GM21390 (cell line): Measurements from ENCODE around the gene TM4SF4.
"Not testable (repeated sequence)": the region's sequence is repeated elsewhere in the genome, so short reads cannot be mapped to it uniquely, and the experiment has no call there.

Source experiments
- ATAC-seq: cut with Tn5 transposase; IDR thresholded peaks from one replicate; pipeline ENCODE4 v1.9.1; 2021; ENCODE audit not compliant: unreplicated experiment

Gene TM4SF4

GRCh38 chr3:149474250-149474817, at the start of gene TM4SF4:
TM4SF4 (plus strand) TSS chr3:149474697; CDS start chr3:149474878, 181 bp downstream.
- ATAC-seq: no peak

GRCh38 chr3:149424918-149425317, 49.6 kb upstream of the TM4SF4 start:
- ATAC-seq: no peak

- ATAC-seq: no peak
Observed at GRCh38 chr3:149426325-149426724, 48.2 kb upstream of the TM4SF4 start.

GRCh38 chr3:149428087-149428486, 46.4 kb upstream of the TM4SF4 start:
- ATAC-seq: no peak

GRCh38 chr3:149430216-149430615, 44.3 kb upstream of the TM4SF4 start:
- ATAC-seq: no peak

GRCh38 chr3:149432149-149432548, 42.3 kb upstream of the TM4SF4 start:
- no peak for ATAC-seq

GRCh38 chr3:149435996-149436885, 38.3 kb upstream of the TM4SF4 start:
- ATAC-seq: no peak

- ATAC-seq: no peak
Observed at GRCh38 chr3:149437286-149437685, 37.2 kb upstream of the TM4SF4 start.

GRCh38 chr3:149437710-149438109, 36.8 kb upstream of the TM4SF4 start:
- ATAC-seq: no peak

- no peak for ATAC-seq
Observed at GRCh38 chr3:149438981-149439380, 35.5 kb upstream of the TM4SF4 start.

- no peak for ATAC-seq
Observed at GRCh38 chr3:149441642-149442041, 32.9 kb upstream of the TM4SF4 start.

GRCh38 chr3:149442043-149442442, 32.5 kb upstream of the TM4SF4 start:
- ATAC-seq: no peak

GRCh38 chr3:149442851-149443544, 31.5 kb upstream of the TM4SF4 start:
- ATAC-seq: no peak

GRCh38 chr3:149443545-149443912, 31.0 kb upstream of the TM4SF4 start:
- ATAC-seq: no peak

GRCh38 chr3:149444867-149445266, 29.6 kb upstream of the TM4SF4 start:
- not testable (repeated sequence) for ATAC-seq

- ATAC-seq: no peak
Observed at GRCh38 chr3:149448331-149448831, 26.1 kb upstream of the TM4SF4 start.

GRCh38 chr3:149449182-149449581, 25.3 kb upstream of the TM4SF4 start:
- ATAC-seq: no peak

GRCh38 chr3:149449799-149450198, 24.7 kb upstream of the TM4SF4 start:
- ATAC-seq: no peak

- ATAC-seq: no peak
Observed at GRCh38 chr3:149450281-149450680, 24.2 kb upstream of the TM4SF4 start.

- ATAC-seq: no peak
Observed at GRCh38 chr3:149452036-149452435, 22.5 kb upstream of the TM4SF4 start.

GRCh38 chr3:149453140-149453805, 21.2 kb upstream of the TM4SF4 start:
- no peak for ATAC-seq
